ENCODE results near the gene ASCC3.

ASCC3 gene

GRCh38 chr6:100487638-100488037 is 393.5 kb downstream of the ASCC3 start:
- no peak for TF ChIP-seq CTCF (IDR thresholded peaks at IDR 0.05; ENCODE audit: low read depth, low read length)
- no peak for DNase-seq (ENCODE audit: extremely low read depth, low read depth)

DNA sequence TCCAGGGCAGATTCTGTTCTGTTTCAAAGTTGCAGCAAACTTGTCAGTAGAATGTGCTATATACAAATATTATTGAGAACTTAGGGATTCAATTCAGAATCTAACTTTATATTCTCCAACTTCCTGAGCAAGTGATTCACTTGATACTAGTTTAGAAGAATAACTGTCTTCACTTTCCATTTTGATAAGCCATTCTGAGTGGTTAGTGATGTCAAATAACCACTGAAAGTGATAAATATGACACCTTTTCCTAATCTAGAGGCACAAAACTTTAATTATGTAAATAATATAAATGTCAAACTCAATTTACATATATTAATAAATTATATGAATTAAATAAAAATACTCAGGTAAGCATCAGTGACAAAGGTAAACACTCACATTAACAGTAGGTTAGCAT is 395.9 kb downstream of the ASCC3 start:
- no peak for TF ChIP-seq CTCF (IDR thresholded peaks at IDR 0.05; ENCODE audit: low read depth, low read length)
- DNase-seq (ENCODE audit: extremely low read depth, low read depth): no peak

DNA sequence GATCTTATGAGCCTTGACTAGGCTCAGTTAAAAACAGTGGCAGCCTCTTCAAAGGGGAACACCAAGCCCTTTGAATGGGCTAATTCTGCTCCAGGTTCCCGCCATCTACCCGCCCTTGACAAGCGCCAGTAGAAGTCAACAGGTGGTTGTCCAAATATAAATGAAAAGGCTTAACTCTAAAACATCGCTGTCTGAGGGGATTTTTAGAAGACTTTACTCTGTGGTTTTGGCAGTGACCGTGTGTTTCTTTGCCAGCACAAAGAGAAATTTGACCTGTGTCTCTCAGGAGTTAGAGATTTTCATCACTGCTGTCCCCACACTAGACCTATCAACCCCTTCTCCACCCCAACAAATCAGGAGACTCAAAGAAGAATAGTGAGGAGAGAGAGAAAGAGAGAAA is 396.7 kb downstream of the ASCC3 start:
- DNase-seq (ENCODE audit: extremely low read depth, low read depth): no peak

GRCh38 chr6:100482698-100483097 is 398.4 kb downstream of the ASCC3 start:
- DNase-seq (ENCODE audit: extremely low read depth, low read depth): no peak
- no peak for TF ChIP-seq CTCF (IDR thresholded peaks at IDR 0.05; ENCODE audit: low read depth, low read length)

More for the DNA sequence above, 396.7 kb downstream of the ASCC3 start:
- no peak for TF ChIP-seq CTCF (IDR thresholded peaks at IDR 0.05; ENCODE audit: low read depth, low read length)

DNA sequence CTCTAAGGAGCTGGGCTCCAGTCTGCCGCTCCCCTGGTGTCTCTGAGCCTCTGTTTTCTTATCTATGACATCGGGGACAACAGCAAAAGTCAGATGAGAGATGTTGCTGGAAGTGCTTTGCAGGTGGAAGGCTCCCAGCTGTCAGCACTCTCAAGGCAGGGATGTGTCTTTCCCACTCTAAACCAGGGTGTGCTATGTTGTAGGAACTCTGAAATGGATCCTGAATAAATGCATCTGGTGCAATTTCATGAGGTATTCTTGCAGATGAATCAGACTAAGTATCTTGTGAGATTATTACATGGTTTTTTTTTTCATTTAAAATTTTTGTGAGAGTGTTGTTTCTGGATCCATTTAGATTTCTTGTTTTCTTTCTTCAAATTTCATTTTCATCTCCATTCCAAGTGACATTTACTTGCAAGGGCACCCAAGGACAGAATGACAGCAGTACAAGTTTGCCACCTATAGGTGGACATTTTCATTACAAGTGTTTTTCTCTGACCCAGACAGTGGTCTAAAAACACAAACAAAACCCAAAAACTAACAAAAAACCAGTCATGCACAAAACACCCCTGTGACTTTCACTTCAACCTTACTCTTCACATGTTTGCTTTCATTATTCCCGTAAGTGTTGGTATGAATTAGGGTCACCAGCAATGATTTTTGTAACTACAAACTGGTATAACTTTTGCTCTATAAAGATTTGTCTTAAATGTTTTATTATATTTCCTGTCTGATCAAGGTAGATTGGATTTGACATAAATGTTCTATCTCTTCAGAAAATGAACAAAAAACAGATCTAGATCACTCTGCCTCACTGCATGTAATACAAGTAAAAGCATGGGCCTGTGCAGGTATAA is 401.7 kb downstream of the ASCC3 start:
- peak; percentile 22 for DNase-seq (ENCODE audit: extremely low read depth, low read depth)
- TF ChIP-seq CTCF (IDR thresholded peaks at IDR 0.05; ENCODE audit: low read depth, low read length): peak; percentile 59

GRCh38 chr6:100475554-100476320 is 405.4 kb downstream of the ASCC3 start:
- TF ChIP-seq CTCF (IDR thresholded peaks at IDR 0.05; ENCODE audit: low read depth, low read length): no peak
- DNase-seq (ENCODE audit: extremely low read depth, low read depth): no peak

GRCh38 chr6:100473182-100473581 is 407.9 kb downstream of the ASCC3 start:
- TF ChIP-seq CTCF (IDR thresholded peaks at IDR 0.05; ENCODE audit: low read depth, low read length): no peak
- no peak for DNase-seq (ENCODE audit: extremely low read depth, low read depth)

Data from AG09319 (cell line).